GM19099 (cell line): ENCODE measurements around the gene RAPH1.

Experiments
- POLR2A ChIP-seq: IDR thresholded peaks from 3 replicates; pipeline ENCODE4 v1.6.1; 2011; ENCODE audit warnings: low read depth; ENCODE audit not compliant: insufficient read length; ENCODE audit errors: extremely low read depth

The RAPH1 gene

DNA sequence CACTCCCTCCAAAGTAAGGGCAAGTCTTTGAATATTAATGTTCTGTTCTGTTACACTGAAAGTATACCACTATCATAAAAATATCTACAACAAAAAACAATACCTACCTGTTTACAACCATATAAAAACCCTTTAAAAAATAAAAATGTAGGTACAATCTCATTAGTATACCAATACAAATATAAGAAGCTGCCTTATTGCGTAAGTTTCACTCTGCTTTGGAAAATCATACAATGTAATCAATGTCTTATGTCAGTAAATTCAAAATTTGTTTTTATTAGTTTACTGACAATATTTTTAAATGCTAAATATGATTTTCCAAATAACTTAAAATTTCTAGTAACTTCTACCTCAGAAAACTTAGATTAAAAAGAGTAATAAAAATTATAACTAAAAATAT is 72.8 kb downstream of the RAPH1 start:
- TF ChIP-seq POLR2A, result no peak

DNA sequence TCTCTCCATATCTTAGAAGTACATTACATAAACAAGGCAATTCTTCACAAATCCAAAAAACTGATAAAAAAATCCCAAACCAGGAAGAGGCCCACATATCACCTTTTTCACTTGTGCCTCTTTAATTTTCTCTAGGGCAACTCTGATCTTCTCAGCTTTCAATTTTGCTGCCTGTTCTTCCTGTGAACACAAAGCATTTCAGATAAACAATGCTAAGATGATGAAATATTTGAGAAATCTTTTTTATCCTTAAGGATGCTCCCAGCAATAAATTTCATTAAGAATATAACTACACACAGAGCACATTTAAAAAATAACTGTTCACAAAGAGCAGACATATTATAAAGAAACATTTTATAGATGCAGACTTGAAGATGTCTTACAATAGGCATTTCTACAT is 73.4 kb downstream of the RAPH1 start:
- TF ChIP-seq POLR2A, result no peak

DNA sequence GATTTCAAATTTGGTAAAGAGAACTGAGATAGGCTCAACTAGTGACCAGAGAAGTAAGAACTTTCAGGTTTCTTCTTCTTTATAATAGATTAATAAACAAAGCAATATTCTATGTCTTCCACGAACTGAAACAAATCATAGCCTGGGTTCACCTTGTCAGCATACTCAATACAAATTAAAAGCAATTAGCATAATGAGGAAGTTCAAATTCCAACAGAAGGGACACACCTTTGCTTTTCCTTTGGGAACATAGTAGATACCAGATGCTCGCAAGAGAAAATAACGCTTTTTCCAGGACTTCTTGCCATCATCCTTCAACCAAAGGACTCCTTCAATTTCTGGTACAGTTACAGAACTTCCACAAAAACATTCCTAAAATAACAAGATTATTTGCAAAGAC is 79.9 kb downstream of the RAPH1 start:
- TF ChIP-seq POLR2A, result no peak

DNA sequence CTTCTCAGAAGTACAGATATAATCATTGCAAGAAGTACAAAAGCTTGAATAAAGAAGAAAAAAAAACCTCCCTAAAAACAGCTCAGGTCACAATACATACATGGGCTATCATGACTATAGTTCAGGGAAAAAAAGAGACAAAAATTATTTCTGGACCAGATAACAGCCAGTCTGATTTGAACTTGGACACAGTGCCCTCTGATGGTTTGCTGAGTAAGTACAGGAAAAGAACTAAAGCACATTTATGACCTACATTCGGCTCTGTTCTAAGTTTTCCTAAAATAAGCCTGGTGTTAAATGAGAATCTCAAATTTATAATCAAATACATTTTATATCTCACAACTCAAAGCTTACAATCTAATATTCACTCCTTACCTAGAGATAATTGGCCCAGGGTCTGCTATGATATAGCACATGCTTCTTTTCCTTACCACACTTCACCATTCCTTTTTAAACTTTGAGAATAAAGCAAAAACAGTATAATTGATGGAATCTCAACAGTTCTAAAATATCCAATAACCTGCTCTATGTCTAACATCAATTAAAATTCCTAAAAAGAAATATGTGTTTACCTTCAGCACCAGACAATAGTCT is 81.1 kb downstream of the RAPH1 start:
- TF ChIP-seq POLR2A, result no peak

DNA sequence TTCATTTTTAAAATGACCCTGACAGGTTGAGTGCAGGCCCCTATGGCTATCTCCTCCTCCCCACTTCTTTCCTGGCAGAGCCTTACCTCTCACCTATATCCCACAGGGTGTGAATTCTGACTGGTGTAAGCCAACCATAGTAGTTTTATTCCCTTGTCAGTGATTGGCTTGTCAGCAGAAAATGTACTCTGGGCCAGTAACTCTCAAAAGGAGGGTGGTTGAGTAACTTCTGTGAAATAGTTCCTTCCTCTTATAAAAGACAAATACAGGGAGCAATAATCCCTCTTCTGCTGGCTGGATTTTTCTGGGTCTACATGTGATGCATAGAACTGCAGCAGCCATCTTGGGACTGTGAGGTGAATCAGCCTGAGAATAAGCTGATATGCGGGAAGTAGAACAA is 83.4 kb downstream of the RAPH1 start:
- TF ChIP-seq POLR2A, result no peak

DNA sequence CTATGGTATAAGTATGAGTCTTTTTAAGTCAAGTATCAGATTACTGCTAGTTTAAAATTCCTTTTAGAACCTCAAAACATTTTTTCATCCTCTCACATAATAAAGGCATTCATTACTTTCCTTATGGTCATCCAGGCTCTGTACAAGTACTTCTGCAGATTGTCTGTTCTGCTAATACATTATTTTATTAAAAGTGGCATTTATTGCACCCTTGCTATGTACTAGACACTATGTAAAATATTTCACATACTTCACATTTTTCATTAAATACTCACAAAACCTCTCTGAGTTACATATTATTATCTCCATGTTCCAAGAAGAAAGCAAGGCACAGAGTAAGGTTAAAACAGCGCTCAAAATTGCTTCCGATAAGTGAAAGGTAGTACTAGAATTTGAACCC is 84.1 kb downstream of the RAPH1 start:
- TF ChIP-seq POLR2A, result no peak

DNA sequence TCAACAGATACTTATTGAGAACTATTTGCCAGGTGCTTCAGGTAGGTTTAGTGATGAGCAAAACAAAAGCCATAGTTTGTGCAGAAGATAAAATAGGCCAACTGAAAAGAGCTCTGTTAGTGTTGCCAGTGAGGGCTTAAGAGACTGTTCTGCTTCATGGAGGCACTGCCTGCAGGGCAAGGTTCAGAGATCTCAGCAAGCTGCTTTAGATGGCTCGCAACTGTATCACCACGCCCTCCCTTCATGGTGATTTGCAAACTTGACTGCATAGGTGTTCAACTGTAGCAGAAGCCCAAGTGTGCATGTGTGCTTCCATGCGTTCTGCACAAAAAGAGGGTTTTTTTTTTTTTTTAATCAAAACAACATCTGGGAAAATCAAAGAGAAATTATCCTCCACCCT is 84.5 kb downstream of the RAPH1 start:
- no peak for TF ChIP-seq POLR2A

DNA sequence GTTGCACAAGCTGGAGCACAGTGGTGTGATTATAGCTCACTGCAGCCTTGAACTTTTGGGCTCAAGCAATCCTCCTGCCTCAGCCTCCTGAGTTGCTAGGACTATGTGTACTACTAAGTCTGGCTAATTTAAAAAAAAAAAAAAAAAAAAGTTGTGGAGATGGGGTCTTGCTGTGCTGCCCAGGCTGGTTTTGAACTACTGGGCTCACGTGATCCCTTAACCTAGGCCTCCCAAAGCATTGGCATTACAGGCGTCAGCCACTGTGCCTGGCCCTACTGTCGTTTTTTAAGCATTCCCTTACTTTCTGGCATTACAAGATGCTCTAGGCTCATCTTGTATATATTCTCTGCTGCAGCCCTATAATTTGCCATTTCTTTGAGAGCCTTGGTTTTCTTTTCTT is 88.3 kb downstream of the RAPH1 start:
- no peak for TF ChIP-seq POLR2A

DNA sequence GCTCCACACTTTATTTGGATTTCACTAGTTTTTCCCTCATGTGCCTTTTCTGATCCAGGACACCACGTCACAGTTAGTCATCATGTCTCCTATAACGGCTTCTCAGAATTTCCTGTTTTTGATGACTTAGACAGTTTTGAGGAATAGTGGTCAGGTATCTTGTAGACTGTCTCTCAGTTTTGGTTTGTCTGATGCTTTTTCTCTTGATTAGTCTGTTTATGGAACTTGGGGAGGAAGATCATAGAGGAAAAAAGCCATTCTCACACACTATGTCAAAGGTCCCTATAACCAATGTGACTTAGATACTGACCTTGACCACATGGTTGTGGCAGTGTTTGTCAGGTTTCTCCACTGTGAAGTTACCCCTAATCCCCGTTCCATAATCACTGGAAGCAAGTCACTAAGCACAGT is 89.0 kb downstream of the RAPH1 start:
- TF ChIP-seq POLR2A, result no peak

DNA sequence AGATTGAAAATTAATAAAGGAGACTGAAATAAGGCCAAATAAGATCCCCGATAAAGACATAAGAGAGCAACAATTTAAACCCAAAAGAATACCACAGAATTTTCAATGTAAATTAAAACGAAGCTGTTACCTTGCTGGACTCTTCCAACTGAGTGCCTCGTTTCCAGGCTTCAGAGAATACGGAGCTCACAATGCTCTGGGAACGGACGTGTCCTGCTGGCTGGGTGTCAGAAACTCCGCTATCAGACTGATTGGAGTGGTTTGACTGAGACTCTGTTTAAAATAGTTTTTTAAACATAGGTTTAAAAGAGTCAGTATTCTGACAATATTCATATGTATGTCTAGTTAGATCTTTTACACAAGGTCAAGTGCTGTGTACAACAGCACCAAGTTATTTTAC is 90.4 kb downstream of the RAPH1 start:
- TF ChIP-seq POLR2A, result no peak

DNA sequence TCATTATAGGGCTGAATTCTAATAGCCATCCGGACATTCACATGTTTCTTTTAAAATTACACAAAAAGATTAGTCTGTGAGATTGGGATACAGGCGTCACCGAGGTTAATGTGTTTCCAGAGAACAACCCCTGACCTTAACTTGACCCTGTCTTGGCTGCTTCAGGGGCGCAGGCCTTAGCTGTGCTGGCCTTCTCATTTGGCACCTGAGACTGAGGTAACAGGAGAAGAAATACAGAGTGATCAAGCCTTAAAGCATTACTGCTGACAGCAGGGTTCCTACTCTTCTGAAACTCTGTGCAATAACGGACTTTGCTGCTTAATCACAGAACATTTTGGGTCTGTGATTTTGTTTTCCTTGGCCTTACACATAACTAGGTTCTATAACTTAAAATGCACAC is 92.6 kb downstream of the RAPH1 start:
- TF ChIP-seq POLR2A, result no peak

DNA sequence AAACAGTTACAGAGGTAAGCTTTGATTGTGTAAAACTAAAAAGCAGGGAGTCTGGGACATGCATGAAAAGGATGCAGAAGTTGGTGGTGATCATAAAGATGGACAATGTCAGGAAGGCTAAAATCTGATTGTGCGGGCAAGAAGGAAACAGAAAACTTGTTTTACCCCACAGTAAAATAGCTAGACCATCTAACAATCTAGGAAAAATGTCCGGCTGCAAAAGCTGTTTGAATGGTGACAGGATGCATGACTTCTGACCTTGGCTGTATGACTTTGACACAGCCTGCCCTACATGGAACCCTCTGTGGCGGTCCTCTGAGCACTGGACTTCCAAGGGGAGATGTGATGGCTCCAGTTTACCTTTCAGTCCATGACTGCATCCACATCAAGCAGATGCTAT is 93.6 kb downstream of the RAPH1 start:
- no peak for TF ChIP-seq POLR2A

DNA sequence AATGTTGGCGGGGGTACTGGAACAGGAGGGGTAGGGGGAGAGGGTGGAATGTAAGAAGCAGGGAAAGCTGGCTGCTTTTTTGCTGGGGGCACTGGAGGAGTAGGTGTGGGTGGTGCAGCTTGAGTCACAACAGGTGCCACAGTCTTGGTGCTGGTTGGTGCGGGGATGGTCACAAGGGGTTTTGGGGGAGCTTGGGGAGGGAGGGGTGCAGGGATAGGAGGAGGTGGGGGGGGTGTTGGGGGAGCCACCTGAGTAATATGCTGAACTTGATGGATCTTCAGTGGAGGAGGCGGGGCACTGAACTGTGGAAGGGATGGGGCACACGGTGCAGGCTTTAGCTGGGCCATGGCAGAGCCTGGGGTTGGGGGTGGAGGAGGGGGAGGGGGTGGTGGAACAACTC is 94.4 kb downstream of the RAPH1 start:
- no peak for TF ChIP-seq POLR2A

DNA sequence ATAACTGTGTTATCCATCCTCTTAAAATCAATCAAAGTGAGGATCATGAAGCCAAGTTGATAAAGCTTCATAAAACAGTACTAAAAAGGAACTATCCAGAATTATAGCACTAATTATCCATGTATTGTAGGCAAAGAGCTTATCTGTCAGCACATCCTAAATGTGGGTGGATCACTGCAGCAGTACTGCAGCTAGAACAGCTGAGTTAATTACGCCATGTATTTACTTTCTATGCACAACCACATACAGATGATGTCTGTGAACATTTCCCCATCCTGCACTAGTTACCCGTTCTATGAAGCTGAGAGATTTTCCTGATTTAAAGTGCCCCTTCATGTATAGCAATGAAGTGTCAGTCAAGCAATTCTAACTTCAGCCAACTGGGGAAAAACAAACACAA is 96.6 kb downstream of the RAPH1 start:
- TF ChIP-seq POLR2A, result no peak

DNA sequence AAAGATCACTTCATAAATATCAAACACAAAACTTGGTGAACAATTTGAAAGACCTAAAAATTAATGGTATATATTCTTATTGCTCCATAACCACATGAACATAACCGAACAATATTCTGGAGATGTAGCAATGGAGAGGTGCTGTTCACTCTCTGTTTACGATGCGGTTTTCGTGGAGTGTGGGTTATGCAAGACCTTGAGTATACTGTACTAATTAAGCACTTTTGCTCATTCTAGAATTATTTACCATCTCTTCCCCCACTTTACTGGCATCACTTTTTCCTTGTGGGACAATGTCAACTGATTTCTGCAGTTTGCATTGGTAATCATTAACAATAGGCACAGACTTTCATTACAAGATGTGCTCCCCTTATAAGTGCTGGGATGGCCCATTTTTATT is 97.6 kb downstream of the RAPH1 start:
- TF ChIP-seq POLR2A, result no peak

DNA sequence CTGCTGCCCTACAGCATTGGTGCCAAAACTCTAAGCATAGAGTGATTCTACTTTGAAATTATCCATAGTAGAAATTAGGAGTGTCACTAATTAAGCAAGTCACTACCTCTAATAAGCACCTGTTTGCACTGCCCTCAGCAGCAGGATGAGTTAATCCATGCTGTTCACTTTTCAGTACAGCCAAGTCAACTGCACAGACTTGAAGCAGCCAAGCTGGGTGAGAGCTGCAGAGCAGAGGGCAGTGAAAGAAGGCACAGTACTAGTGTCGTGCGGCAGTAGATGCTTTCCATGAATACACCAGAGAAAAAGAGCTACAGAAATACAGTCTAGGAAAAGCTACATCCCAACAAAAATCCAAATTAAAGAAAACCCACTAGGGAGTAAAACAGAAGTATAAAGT is 98.6 kb downstream of the RAPH1 start:
- TF ChIP-seq POLR2A, result no peak

DNA sequence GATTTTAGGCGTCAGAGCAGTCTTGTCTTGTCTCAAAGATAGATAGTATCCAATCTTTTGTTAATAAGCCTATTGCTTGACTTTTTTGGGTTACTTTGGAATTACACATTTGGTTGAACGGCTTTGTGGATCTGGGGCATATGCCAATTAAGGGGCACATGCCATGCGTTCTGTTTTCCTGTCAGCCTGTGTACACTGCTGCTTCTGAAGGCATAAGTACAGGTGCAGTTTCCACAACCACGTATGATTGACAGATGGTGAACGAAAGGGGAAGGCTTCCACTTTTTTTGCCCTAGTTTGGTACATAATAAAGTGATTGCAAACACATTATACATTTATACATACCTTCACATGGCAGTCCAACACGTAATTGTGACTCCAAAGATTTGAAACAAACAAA is 102.3 kb downstream of the RAPH1 start:
- no peak for TF ChIP-seq POLR2A
